ENCODE results near the gene DNAH5.

GRCh38 chr5:13919786-13920185 lies 24.7 kb downstream of the DNAH5 start:
- TF ChIP-seq CTCF (conservative IDR thresholded peaks at IDR 0.05; ENCODE audit: low read depth in 2 of 2) (no peak), REST (IDR thresholded peaks at IDR 0.05; ENCODE audit: unreplicated experiment) (no peak), JUNB (IDR thresholded peaks at IDR 0.05; ENCODE audit: unreplicated experiment) (no peak), NANOG (IDR thresholded peaks at IDR 0.05; ENCODE audit: borderline replicate concordance) (no peak), EZH2 (IDR thresholded peaks at IDR 0.05; ENCODE audit: low read depth, unreplicated experiment) (no peak), EZH2phosphoT487 (IDR thresholded peaks at IDR 0.05; ENCODE audit: unreplicated experiment) (no peak)

All from GM23338 (cell line).